ENCODE measurements around the gene TSPAN11. TPM values are rescaled to one million over a fixed set of nuclear protein-coding genes. Genes with fewer than 3 reads are reported as not detected.

TSPAN11 gene
- total and polyA plus RNA-seq, 4 donors = 0.13 to 1.2 (median 0.44) TPM

- Histone ChIP-seq H3K4me3 (ENCODE audit: low read depth in 1 of 3, low read length in 3 of 3) (no peak overlapping the region), H3K36me3 (ENCODE audit: control insufficient read depth in 4 of 4, insufficient read depth in 3 of 4, low read depth in 1 of 4, low read length in 3 of 4) (no peaks in the 10 kb centered on the region), H3K9me3 (ENCODE audit: control insufficient read depth in 4 of 4, low read length in 3 of 4) (no peaks in the 10 kb centered on the region), H3K9ac (ENCODE audit: low read depth in 1 of 2, low read length in 2 of 2) (no peak overlapping the region), H3K4me1 (ENCODE audit: control insufficient read depth in 4 of 4, insufficient read depth in 4 of 4, low read length in 3 of 4) (no peaks in the 10 kb centered on the region), H3K27me3 (ENCODE audit: control insufficient read depth in 4 of 4, insufficient read depth in 4 of 4, low read length in 3 of 4) (no peaks in the 10 kb centered on the region), H3K27ac (ENCODE audit: low read depth in 1 of 2, low read length in 2 of 2) (no peak overlapping the region)
- WGBS = 75% methylated on average over 4 of the region's 4 CpGs
- TF ChIP-seq ZBTB33 (IDR thresholded peaks at IDR 0.05) (no peak), MAX (IDR thresholded peaks at IDR 0.05) (no peak)
- DNase-seq (ENCODE audit: low spot score) = no peak
Measured at GRCh38 chr12:31017535-31017934, 91.0 kb downstream of the TSPAN11 start.

GRCh38 chr12:31018106-31018789 is 91.7 kb downstream of the TSPAN11 start:
- TF ChIP-seq RAD21 (IDR thresholded peaks at IDR 0.05) (no peak), REST (IDR thresholded peaks at IDR 0.05) (no peak), FOXA1 (IDR thresholded peaks at IDR 0.05) (no peak), YY1 (IDR thresholded peaks at IDR 0.05) (no peak), JUND (IDR thresholded peaks at IDR 0.05) (no peak), HNF4A (conservative IDR thresholded peaks at IDR 0.05) (no peak), FOXA2 (IDR thresholded peaks at IDR 0.05) (no peak)
- 80% methylated on average over 3 of the region's 3 CpGs for WGBS
- no peaks in the 10 kb centered on the region for H3K36me3 ChIP-seq (ENCODE audit: control insufficient read depth in 4 of 4, insufficient read depth in 3 of 4, low read depth in 1 of 4, low read length in 3 of 4)
- H3K4me3 ChIP-seq (ENCODE audit: low read depth in 1 of 3, low read length in 3 of 3) = no peak overlapping the region
- no peak overlapping the region for H3K9ac ChIP-seq (ENCODE audit: low read depth in 1 of 2, low read length in 2 of 2)
- no peaks in the 10 kb centered on the region for H3K9me3 ChIP-seq (ENCODE audit: control insufficient read depth in 4 of 4, low read length in 3 of 4)
- no peak for DNase-seq (ENCODE audit: low spot score)
- H3K27ac ChIP-seq (ENCODE audit: low read depth in 1 of 2, low read length in 2 of 2) = no peak overlapping the region
- no peaks in the 10 kb centered on the region for H3K27me3 ChIP-seq (ENCODE audit: control insufficient read depth in 4 of 4, insufficient read depth in 4 of 4, low read length in 3 of 4)
- no peaks in the 10 kb centered on the region for H3K4me1 ChIP-seq (ENCODE audit: control insufficient read depth in 4 of 4, insufficient read depth in 4 of 4, low read length in 3 of 4)

GRCh38 chr12:31018790-31019505 is 92.4 kb downstream of the TSPAN11 start:
- no peak overlapping the region for H3K4me3 ChIP-seq (ENCODE audit: low read depth in 1 of 3, low read length in 3 of 3)
- no peak for DNase-seq (ENCODE audit: low spot score)
- no peaks in the 10 kb centered on the region for H3K4me1 ChIP-seq (ENCODE audit: control insufficient read depth in 4 of 4, insufficient read depth in 4 of 4, low read length in 3 of 4)
- H3K9ac ChIP-seq (ENCODE audit: low read depth in 1 of 2, low read length in 2 of 2) = no peak overlapping the region
- no peaks in the 10 kb centered on the region for H3K9me3 ChIP-seq (ENCODE audit: control insufficient read depth in 4 of 4, low read length in 3 of 4)
- TF ChIP-seq ZBTB33 (IDR thresholded peaks at IDR 0.05) (no peak), HNF4A (conservative IDR thresholded peaks at IDR 0.05) (no peak), CTCF (IDR thresholded peaks at IDR 0.05; ENCODE audit: low read depth, low read length, missing input control) (no peak)
- no peaks in the 10 kb centered on the region for H3K36me3 ChIP-seq (ENCODE audit: control insufficient read depth in 4 of 4, insufficient read depth in 3 of 4, low read depth in 1 of 4, low read length in 3 of 4)
- no peak overlapping the region for H3K27ac ChIP-seq (ENCODE audit: low read depth in 1 of 2, low read length in 2 of 2)
- WGBS = 92% methylated on average over 6 of the region's 6 CpGs
- H3K27me3 ChIP-seq (ENCODE audit: control insufficient read depth in 4 of 4, insufficient read depth in 4 of 4, low read length in 3 of 4) = no peaks in the 10 kb centered on the region
